Upper lobe of right lung (tissue), 1 donor: ENCODE measurements around the gene IQGAP1. TPM values are rescaled to one million over a fixed set of nuclear protein-coding genes. Genes with fewer than 3 reads are reported as not detected.

Experiments
- ATAC-seq: fragments of 200-7000 bp; cut with Tn5 transposase; one replicate; pipeline ENCODE4 v1.9.1; 2020; ENCODE audit warnings: mild to moderate bottlenecking, moderate library complexity
- DNase-seq: peaks from one replicate; pipeline ENCODE4 v3.0.0-alpha.2; 2020
- H3K27ac ChIP-seq: fragments of 200-600 bp; one replicate; pipeline ENCODE4 v1.8.0; 2022
- H3K27me3 ChIP-seq: fragments of 200-600 bp; one replicate; pipeline ENCODE4 v1.8.0; 2022; ENCODE audit warnings: mild to moderate bottlenecking
- H3K36me3 ChIP-seq: fragments of 200-600 bp; one replicate; pipeline ENCODE4 v1.8.0; 2022
- H3K4me1 ChIP-seq: fragments of 200-600 bp; one replicate; pipeline ENCODE4 v1.8.0; 2022
- H3K4me3 ChIP-seq: fragments of 200-600 bp; one replicate; pipeline ENCODE4 v1.8.0; 2022; ENCODE audit warnings: mild to moderate bottlenecking
- H3K9me3 ChIP-seq: fragments of 200-600 bp; one replicate; pipeline ENCODE4 v1.8.0; 2022
- intact Hi-C: fragments of 100-400 bp; cut with DNase I; formaldehyde crosslinking; loops from one replicate; pipeline ENCODE4 v1.11.0; 2022
- total RNA-seq: library from RNA; stranded (reverse); fragmentation: NEBNext Ultra II Directional; extraction: Animal tissue kit (Norgen Biotek cat#: 25700); gene quantifications from one replicate; pipeline ENCODE4 v1.2.1, GENCODE V29; 2021
- TF ChIP-seq, protein P1 (sequence below): fragments of 200-600 bp; IDR thresholded peaks from one replicate; pipeline ENCODE4 v1.8.0; 2022; ENCODE audit warnings: antibody characterized with exemption
- donor health status: DM: no; HTN: yes; CAD: no; lungs with severe emphysema.

The IQGAP1 gene
- total RNA-seq, 1 donor from 2014 or later: 256 TPM

DNA sequence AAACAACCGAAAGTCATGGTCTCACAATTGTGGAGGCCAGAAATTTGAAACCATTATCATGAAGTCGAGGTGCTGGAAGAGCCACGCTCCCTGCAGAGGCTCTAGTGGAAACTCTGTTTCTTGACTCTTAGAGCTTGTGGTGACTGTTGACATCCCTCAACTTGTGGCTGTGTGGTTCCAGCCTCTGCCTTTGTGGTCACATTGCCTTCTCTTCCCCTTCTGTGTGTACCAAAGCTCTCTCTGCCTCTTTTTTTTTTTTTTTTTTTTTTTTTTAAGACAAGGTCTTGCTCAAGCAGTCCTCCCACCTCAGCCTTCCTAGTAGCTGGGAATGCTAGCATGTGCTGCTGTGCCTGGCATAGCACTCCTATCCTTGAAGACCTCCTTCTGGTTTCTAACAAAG lies 93.0 kb downstream of the IQGAP1 start:
- Histone ChIP-seq H3K27me3 (no peaks in the 10 kb centered on the region), H3K9me3 (no peaks in the 10 kb centered on the region), H3K27ac (no peak overlapping the region), H3K36me3 (peaks cover 93% of the 10 kb centered on the region), H3K4me3 (no peak overlapping the region), H3K4me1 (peaks cover 13% of the 10 kb centered on the region)
- TF ChIP-seq, protein P1, sequence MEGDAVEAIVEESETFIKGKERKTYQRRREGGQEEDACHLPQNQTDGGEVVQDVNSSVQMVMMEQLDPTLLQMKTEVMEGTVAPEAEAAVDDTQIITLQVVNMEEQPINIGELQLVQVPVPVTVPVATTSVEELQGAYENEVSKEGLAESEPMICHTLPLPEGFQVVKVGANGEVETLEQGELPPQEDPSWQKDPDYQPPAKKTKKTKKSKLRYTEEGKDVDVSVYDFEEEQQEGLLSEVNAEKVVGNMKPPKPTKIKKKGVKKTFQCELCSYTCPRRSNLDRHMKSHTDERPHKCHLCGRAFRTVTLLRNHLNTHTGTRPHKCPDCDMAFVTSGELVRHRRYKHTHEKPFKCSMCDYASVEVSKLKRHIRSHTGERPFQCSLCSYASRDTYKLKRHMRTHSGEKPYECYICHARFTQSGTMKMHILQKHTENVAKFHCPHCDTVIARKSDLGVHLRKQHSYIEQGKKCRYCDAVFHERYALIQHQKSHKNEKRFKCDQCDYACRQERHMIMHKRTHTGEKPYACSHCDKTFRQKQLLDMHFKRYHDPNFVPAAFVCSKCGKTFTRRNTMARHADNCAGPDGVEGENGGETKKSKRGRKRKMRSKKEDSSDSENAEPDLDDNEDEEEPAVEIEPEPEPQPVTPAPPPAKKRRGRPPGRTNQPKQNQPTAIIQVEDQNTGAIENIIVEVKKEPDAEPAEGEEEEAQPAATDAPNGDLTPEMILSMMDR: no peak
- intact Hi-C loops: loop anchor here (5.0 kb wide), 1 partner anchor 119 kb away; no protein-coding TSS in a partner anchor
- ATAC-seq: peak; percentile 78
- no peak for DNase-seq

DNA sequence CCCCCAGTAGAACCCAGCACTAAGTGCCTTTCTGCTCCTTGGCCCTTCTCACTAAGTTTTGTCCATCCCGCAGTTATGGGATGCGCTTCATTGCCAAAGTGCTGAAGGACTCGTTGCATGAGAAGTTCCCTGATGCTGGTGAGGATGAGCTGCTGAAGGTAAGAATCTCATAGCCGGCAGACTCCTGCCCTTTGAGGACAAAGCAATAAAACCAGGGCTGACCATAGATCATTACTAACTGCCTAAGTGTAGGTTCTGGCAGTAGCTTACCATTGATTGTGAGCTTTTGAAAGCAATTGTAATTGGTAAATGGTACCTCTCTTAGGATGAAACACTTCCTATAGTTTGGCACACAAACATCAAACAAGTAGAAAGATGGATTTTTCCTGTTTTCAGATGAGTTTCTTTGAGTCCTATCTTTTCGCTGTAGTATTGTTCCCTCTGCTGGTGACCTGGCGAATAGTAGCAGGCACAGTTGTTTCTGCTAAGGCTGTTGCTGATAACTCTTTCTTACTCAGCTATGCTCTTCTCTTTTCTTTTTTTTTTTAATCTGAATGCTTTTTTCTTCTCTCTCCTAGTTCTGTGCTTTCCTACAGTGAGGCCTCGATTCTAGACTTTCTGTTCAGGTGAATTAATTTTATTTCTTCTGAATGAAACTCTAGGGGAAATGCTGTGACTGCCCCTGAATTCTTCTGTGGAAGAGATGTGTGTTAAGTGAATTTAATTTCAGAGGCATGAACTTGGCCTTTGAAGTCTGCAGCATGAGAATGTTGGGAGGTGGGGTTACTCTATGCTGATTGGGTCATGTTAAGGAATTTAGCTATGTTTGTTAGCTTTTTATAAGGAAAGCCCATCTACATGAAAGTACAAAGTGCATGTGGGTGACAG lies 94.3 kb downstream of the IQGAP1 start:
- Histone ChIP-seq H3K9me3 (no peaks in the 10 kb centered on the region), H3K36me3 (peaks cover 93% of the 10 kb centered on the region), H3K27me3 (no peaks in the 10 kb centered on the region), H3K27ac (no peak overlapping the region), H3K4me3 (no peak overlapping the region), H3K4me1 (peaks cover 13% of the 10 kb centered on the region)
- no peak for ATAC-seq
- intact Hi-C loops: loop anchor here (5.0 kb wide), 1 partner anchor 120 kb away; no protein-coding TSS in a partner anchor
- DNase-seq: no peak
- TF ChIP-seq, protein P1: peak; percentile 65

DNA sequence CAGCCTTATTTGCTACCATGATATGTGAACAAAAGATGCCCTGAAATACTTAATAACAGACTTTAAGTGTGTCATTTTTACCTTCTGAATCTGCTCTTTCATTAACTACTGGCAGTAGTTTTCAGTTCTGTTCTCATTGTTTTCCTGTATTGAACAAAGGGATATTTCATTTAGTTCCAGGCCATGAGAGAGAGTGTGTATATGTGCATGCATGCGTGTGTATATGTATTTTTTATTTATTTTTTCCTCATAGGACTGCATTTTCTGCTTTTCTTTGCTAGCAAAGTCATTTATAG lies 94.9 kb downstream of the IQGAP1 start:
- Histone ChIP-seq H3K27ac (no peak overlapping the region), H3K36me3 (peaks cover 93% of the 10 kb centered on the region), H3K27me3 (no peaks in the 10 kb centered on the region), H3K4me1 (peaks cover 13% of the 10 kb centered on the region), H3K4me3 (no peak overlapping the region), H3K9me3 (no peaks in the 10 kb centered on the region)
- intact Hi-C loops: loop anchor here (5.0 kb wide), 1 partner anchor 121 kb away; no protein-coding TSS in a partner anchor
- TF ChIP-seq, protein P1: no peak
- ATAC-seq (no peak), DNase-seq (no peak)

DNA sequence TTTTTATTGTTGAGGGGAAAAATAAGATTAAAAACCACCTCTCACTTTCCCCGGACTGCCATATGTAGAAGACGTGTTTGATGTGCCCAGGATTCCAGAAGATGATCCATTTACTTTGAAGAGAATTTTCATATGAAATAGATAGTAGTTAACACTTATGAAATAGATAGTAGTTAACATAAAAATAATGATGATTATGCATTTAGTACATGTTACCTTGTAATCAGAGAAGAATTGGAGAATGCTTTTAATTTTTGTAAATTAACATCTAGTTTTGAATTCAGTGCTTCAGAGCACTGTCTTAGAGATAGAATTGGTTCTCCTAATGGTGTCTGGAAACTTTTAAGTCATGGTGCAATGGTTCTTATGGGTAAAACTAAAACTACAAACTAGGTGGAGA lies 95.6 kb downstream of the IQGAP1 start:
- no peak overlapping the region for H3K4me3 ChIP-seq
- no peak for ATAC-seq
- no peak overlapping the region for H3K27ac ChIP-seq
- peaks cover 93% of the 10 kb centered on the region for H3K36me3 ChIP-seq
- no peaks in the 10 kb centered on the region for H3K27me3 ChIP-seq
- H3K9me3 ChIP-seq: no peaks in the 10 kb centered on the region
- intact Hi-C loops: loop anchor here (5.0 kb wide), 1 partner anchor 121 kb away; no protein-coding TSS in a partner anchor
- no peak for DNase-seq
- TF ChIP-seq, protein P1: no peak
- H3K4me1 ChIP-seq: peaks cover 13% of the 10 kb centered on the region

DNA sequence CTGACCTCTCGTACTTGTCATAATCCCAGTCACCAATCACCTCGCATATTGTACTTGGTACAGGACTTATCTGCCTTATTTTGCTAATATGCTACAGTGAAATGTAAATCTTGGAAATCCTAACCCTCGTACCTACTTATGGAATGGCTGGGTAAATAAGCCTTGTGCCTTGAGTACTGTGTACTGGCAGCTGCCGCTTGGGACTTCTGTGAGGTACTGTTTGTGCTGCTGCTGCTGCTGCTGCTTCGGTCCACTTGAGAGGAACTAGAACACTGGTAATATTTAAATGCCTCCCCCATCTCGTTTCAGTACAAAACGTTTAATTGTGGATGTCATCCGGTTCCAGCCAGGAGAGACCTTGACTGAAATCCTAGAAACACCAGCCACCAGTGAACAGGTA lies 99.1 kb downstream of the IQGAP1 start:
- Histone ChIP-seq H3K36me3 (peaks cover 100% of the 10 kb centered on the region), H3K4me1 (no peaks in the 10 kb centered on the region), H3K9me3 (no peaks in the 10 kb centered on the region), H3K4me3 (no peak overlapping the region), H3K27ac (peak overlapping the region; percentile 2), H3K27me3 (no peaks in the 10 kb centered on the region)
- ATAC-seq (peak; percentile 96), DNase-seq (peak; percentile 69)
- intact Hi-C loops: no loop called here
- TF ChIP-seq, protein P1: no peak
